Thyroid gland (tissue), 4 donors: ENCODE data around the gene NAT10.

ENCODE experiments used
- CTCF ChIP-seq, 6 experiments: fragments of 200-600 bp in 3 of 6; fragments of 450-650 bp in 3 of 6; sonication (generic) in 3 of 6; IDR thresholded peaks; one replicate each; pipeline ENCODE4 v1.5.1; 2016 to 2019; ENCODE audit warnings: antibody characterized with exemption in 6 of 6, mild to moderate bottlenecking in 2 of 6, inconsistent platforms in 1 of 6, moderate library complexity in 1 of 6
- POLR2A ChIP-seq, 2 donors: fragments of 450-650 bp; IDR thresholded peaks; one replicate each; pipeline ENCODE4 v1.6.1; 2017; ENCODE audit warnings: antibody characterized with exemption in 2 of 2, mild to moderate bottlenecking in 2 of 2, moderate library complexity in 1 of 2

GRCh38 chr11:34188181-34188580 lies 82.8 kb downstream of the NAT10 start:
- TF ChIP-seq CTCF (IDR thresholded peaks at IDR 0.05) (no peak), POLR2A (IDR thresholded peaks at IDR 0.05) (no peak)
